SH-SY5Y (cell line): ENCODE results near the gene DCD.

Experiments used
- GATA2 ChIP-seq: IDR thresholded peaks from 2 replicates; pipeline ENCODE4 v1.6.1; 2011; ENCODE audit warnings: mild to moderate bottlenecking, low read depth, low read length
- GATA3 ChIP-seq: IDR thresholded peaks from 2 replicates; pipeline ENCODE4 v1.6.1; 2011; ENCODE audit warnings: low read depth, mild to moderate bottlenecking, low read length, moderate library complexity

- TF ChIP-seq GATA3 (no peak), GATA2 (no peak)
These were observed 42.8 kb downstream of the DCD start for GRCh38 chr12:54605138-54605970.
